GM19468 (cell line): ENCODE measurements around the gene PCDH8.

Experiments
- ATAC-seq: cut with Tn5 transposase; IDR thresholded peaks from one replicate; pipeline ENCODE4 v1.9.1; 2021; ENCODE audit warnings: mild to moderate bottlenecking, moderate library complexity, moderate number of reproducible peaks; ENCODE audit not compliant: unreplicated experiment; ENCODE audit errors: extremely low read depth

The PCDH8 gene

GRCh38 chr13:52848455-52849195 lies at the start of gene PCDH8:
Gene PCDH8 (minus strand): TSS chr13:52848640. CDS start chr13:52848436, 204 bp downstream.
- ATAC-seq = no peak

GRCh38 chr13:52896827-52897659 lies 48.6 kb upstream of the PCDH8 start:
- no peak for ATAC-seq

- ATAC-seq = no peak
Measured at GRCh38 chr13:52894413-52894812, 46.0 kb upstream of the PCDH8 start.

- ATAC-seq = no peak
Measured at GRCh38 chr13:52892925-52893324, 44.5 kb upstream of the PCDH8 start.

- ATAC-seq = no peak
Measured at GRCh38 chr13:52891706-52892105, 43.3 kb upstream of the PCDH8 start.

GRCh38 chr13:52887165-52887564 lies 38.7 kb upstream of the PCDH8 start:
- ATAC-seq = no peak

- ATAC-seq = no peak
Measured at GRCh38 chr13:52885141-52885540, 36.7 kb upstream of the PCDH8 start.

- no peak for ATAC-seq
Measured at GRCh38 chr13:52884429-52885010, 36.1 kb upstream of the PCDH8 start.

GRCh38 chr13:52882785-52883184 lies 34.3 kb upstream of the PCDH8 start:
- no peak for ATAC-seq

GRCh38 chr13:52879950-52880741 lies 31.7 kb upstream of the PCDH8 start:
- no peak for ATAC-seq

GRCh38 chr13:52878831-52879230 lies 30.4 kb upstream of the PCDH8 start:
- no peak for ATAC-seq

GRCh38 chr13:52870143-52870542 lies 21.7 kb upstream of the PCDH8 start:
- ATAC-seq = no peak

- ATAC-seq = no peak
Measured at GRCh38 chr13:52869621-52870020, 21.2 kb upstream of the PCDH8 start.

GRCh38 chr13:52869050-52869449 lies 20.6 kb upstream of the PCDH8 start:
- ATAC-seq = no peak

GRCh38 chr13:52868190-52868589 lies 19.8 kb upstream of the PCDH8 start:
- peak; percentile 74 for ATAC-seq

GRCh38 chr13:52864941-52865340 lies 16.5 kb upstream of the PCDH8 start:
- no peak for ATAC-seq

GRCh38 chr13:52862358-52863206 lies 14.1 kb upstream of the PCDH8 start:
- ATAC-seq = no peak

GRCh38 chr13:52852444-52852843 lies 4.0 kb upstream of the PCDH8 start:
- no peak for ATAC-seq
